A673 (cell line): ENCODE results near the gene PPT1.

Experiments used
- CTCF ChIP-seq: fragments of 300-800, 200-600 bp; sonication (generic); conservative IDR thresholded peaks from 2 replicates; pipeline ENCODE4 v1.5.1; 2017; ENCODE audit warnings: low read depth, mild to moderate bottlenecking, antibody characterized with exemption, low read length, moderate library complexity, mixed read lengths
- EZH2 ChIP-seq: fragments of 200-600 bp; sonication (generic); IDR thresholded peaks from 2 replicates; pipeline ENCODE4 v1.6.1; 2017; ENCODE audit warnings: borderline replicate concordance, low read depth, mild to moderate bottlenecking, mixed read lengths, antibody characterized with exemption, low read length; ENCODE audit not compliant: poor library complexity, severe bottlenecking

GRCh38 chr1:40040511-40041465 lies 56.3 kb downstream of the PPT1 start, which contains the start of gene CAP1:
- TF ChIP-seq CTCF (no peak), EZH2 (no peak)
